Measurements from ENCODE around the gene CDCP2. TPM values are rescaled to one million over a fixed set of nuclear protein-coding genes. Genes with fewer than 3 reads are reported as not detected.
"Not testable (repeated sequence)": the region's sequence is repeated elsewhere in the genome, so short reads cannot be mapped to it uniquely, and the experiment has no call there.

CDCP2 gene
- total RNA-seq, 1 donor from 2014 or later = not detected

GRCh38 chr1:54120698-54121481 lies 31.9 kb downstream of the CDCP2 start:
- intact Hi-C loops (cut with DNase I) = loop anchor here (1.0 to 10.0 kb wide), 5 partner anchors 49 to 367 kb away; partner anchors contain the start of genes CYB5RL, MRPL37 and SSBP3
- DNase-seq (ENCODE audit: low spot score) = no peak

GRCh38 chr1:54120018-54120697 lies 32.6 kb downstream of the CDCP2 start:
- intact Hi-C loops (cut with DNase I) = loop anchor here (5.0 to 10.0 kb wide), 4 partner anchors 48 to 287 kb away; partner anchors contain the start of genes CYB5RL, MRPL37 and SSBP3
- no peak for DNase-seq (ENCODE audit: low spot score)

- no peak for DNase-seq (ENCODE audit: low spot score)
- intact Hi-C loops (cut with DNase I) = no loop called here
These were observed 34.1 kb downstream of the CDCP2 start for GRCh38 chr1:54118704-54119103.

DNA sequence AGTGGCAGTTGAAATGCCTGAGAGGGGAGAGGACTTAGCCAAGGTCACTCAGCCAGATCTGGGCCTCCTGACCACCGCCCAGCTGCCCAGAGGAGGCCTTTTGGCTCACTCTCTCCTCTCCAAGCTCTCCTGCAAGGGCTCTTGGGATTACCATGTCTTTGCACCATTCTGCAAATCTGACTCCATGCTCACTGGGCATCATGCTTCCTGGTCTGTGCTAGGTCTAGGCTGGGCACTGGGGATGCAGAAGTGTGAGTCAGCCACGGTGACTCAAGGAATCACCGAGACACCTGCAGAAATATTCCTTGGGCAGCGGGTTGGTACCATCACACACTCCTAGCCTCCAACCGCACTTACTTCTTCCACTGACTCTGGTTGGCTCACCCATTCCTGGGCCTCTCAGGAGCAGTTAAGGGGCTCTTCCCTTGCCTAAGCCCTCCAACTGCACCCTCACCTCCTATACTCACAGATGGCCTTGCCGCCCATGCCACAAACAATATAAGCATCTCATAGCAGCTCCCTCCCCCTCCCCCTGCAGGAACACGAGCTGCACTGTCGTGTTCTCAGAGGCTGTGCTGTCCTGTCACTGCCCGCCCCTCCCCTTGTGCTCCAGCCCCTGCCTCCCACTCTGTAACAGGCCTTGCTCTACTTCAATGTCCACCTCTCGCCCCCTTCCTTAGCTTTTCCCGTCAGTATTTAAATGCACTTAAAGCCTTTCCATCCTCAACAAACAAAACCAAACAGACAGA lies 34.8 kb downstream of the CDCP2 start:
- intact Hi-C loops (cut with DNase I) = no loop called here
- DNase-seq (ENCODE audit: low spot score) = no peak

- no peak for DNase-seq (ENCODE audit: low spot score)
- intact Hi-C loops (cut with DNase I) = no loop called here
These were observed 37.3 kb downstream of the CDCP2 start for GRCh38 chr1:54115520-54115919.

- intact Hi-C loops (cut with DNase I) = no loop called here
- no peak for DNase-seq (ENCODE audit: low spot score)
These were observed 37.8 kb downstream of the CDCP2 start for GRCh38 chr1:54114955-54115354.

DNA sequence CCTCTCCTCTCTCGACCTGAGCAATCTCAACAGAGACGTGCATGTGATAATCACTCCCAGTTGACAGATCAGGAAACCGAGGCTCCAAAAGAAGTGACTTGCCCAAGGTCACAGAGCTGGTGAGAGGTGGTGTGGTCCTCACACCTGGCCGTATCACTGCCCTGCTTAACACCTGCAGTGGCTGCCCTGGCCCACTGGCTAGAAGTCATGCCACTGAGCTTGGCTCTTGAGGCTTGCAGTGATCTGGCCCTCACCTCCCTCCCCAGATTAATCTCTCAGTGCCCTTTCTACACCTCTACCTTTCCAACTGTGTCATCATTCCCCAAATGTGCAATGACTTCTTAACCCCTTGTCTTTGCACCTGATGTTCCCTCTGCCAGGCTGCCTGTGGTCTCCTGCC lies 38.8 kb downstream of the CDCP2 start:
- no peak for DNase-seq (ENCODE audit: low spot score)
- intact Hi-C loops (cut with DNase I) = no loop called here

DNA sequence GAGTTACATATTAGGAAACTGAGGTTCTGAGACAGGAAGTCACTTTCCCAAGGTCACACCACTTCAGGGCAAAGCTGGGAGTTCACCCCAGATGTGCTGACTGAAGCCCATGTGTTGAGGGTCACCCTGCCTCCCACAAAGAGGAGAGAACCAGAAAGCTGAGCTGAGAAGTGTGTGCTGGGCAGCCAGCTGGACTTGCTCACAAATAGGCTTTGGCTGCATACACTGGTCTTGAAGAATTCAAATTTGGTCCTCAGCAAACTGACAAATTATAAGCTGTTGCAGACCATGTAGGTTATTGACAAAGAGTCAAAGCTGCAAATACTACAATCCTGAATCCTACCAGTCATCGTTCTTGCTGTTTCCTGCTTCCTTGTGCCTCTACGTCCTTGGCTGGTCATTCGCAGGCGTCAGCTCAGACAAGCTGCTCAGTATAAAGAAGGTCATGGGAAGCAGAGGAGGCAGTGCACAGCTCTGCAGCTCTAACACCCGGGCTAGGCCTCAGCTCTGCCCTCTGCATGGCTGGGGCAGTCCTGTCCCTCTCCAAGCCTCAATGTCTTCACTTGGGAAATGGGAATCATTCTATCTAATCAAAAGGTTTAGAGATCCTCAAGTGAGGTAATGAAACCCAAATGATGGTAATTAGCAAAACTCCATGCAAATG lies 40.0 kb downstream of the CDCP2 start:
- intact Hi-C loops (cut with DNase I) = no loop called here
- DNase-seq (ENCODE audit: low spot score) = no peak

- DNase-seq (ENCODE audit: low spot score) = no peak
- intact Hi-C loops (cut with DNase I) = no loop called here
These were observed 40.8 kb downstream of the CDCP2 start for GRCh38 chr1:54112027-54112426.

DNA sequence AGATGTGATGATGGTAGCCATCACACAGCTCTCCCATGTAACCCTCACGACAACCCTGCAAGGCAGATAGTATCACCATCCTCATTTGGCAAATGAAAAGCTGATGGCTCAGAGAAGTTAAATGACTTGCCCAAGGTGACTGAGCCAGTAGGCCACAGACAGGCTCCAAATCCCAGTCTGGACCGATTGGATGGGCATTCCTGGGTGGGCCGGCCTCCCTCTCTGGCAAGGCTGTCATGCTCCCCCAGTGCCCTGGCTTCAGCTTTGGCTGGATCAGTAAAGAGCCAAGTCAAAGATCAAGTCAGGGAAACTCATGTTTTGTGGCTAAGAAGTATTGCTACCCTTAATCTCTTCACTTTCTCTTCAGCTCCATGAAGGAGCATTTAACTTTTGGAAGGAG lies 41.2 kb downstream of the CDCP2 start:
- DNase-seq (ENCODE audit: low spot score) = no peak
- intact Hi-C loops (cut with DNase I) = no loop called here

GRCh38 chr1:54110996-54111395 lies 41.8 kb downstream of the CDCP2 start:
- no peak for DNase-seq (ENCODE audit: low spot score)
- intact Hi-C loops (cut with DNase I) = no loop called here

GRCh38 chr1:54109129-54110090 lies 43.4 kb downstream of the CDCP2 start:
- no peak for DNase-seq (ENCODE audit: low spot score)
- intact Hi-C loops (cut with DNase I) = no loop called here

DNA sequence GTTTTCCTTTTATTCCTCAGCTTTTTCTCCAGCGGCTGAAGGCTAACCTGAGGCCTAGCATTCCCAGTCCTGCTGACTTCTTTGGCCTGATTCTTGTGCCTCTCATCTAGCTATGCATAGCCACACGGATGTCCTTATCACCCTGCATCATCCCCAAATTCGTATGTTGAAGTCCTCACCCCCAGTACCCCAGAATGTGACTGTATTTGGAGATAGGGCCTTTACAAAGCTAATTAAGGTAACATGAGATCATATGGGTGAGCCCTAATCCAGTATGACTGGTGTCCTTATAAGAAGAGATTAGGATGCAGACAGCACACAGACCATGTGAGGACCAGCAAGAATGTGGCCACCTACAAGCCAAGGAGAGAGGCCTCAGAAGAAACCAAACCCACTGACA lies 44.6 kb downstream of the CDCP2 start:
- DNase-seq (ENCODE audit: low spot score) = no peak
- intact Hi-C loops (cut with DNase I) = no loop called here

- DNase-seq (ENCODE audit: low spot score) = no peak
- intact Hi-C loops (cut with DNase I) = no loop called here
These were observed 45.7 kb downstream of the CDCP2 start for GRCh38 chr1:54107131-54107530.

DNA sequence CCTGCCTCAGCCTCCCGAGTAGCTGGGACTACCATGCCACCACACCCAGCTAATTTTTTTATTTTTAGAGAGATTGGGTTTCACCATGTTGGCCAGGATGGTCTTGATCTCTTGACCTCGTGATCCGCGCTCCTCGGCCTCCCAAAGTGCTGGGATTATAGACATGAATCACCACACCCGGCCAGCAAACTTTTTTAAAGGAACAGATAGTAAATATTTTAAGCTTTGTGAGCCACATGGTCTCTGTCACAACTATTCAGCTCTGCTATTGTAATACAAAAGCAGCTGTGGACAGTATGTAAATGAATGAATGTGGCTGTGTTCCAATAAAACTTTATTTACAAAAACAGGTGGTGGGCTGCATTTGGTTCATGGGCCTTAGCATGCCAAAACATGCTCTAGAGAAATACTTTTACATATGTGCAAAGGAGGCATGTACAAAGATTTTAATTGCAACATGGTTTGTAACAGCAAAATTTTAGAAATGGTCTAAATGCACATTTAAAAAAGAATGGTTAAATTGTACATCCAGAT lies 47.0 kb downstream of the CDCP2 start:
- DNase-seq (ENCODE audit: low spot score) = no peak
- intact Hi-C loops (cut with DNase I) = no loop called here

DNA sequence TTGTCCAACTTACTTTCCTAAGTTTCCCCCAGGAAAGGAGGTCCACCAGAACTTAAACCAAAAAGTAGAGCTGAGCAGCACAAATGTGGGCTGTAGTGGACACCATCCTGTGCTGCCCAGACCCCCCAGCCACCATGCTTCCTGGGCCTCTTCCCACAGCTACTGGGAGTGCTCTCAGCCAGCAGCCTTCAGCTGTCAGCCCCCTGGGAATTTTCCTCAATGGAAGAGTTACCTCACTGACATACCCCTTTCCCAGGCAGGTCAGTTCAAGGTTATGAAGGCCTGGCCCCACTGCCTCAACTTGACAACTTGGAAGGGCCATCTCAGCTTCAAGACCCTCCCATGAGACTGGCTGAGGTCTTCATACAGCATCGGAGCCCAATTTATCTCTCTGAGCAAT lies 47.7 kb downstream of the CDCP2 start:
- intact Hi-C loops (cut with DNase I) = no loop called here

GRCh38 chr1:54104613-54105012 lies 48.2 kb downstream of the CDCP2 start:
- intact Hi-C loops (cut with DNase I) = not testable (repeated sequence)

More for the DNA sequence above, 47.7 kb downstream of the CDCP2 start:
- peak; percentile 53 for DNase-seq (ENCODE audit: low spot score)

GRCh38 chr1:54103414-54103813 lies 49.4 kb downstream of the CDCP2 start:
- intact Hi-C loops (cut with DNase I) = no loop called here

More at GRCh38 chr1:54104613-54105012, 48.2 kb downstream of the CDCP2 start:
- DNase-seq (ENCODE audit: low spot score) = not testable (repeated sequence)

More at GRCh38 chr1:54103414-54103813, 49.4 kb downstream of the CDCP2 start:
- DNase-seq (ENCODE audit: low spot score) = no peak
